SJSA1 (cell line): ENCODE results near the gene EPSTI1. TPM values are rescaled to one million over a fixed set of nuclear protein-coding genes. Genes with fewer than 3 reads are reported as not detected.

Experiments used
- DNase-seq, 2 experiments: peaks; one replicate each; pipeline ENCODE4 v3.0.0-alpha.2; 2015 to 2020; ENCODE audit warnings: low spot score in 2 of 2, low read depth in 1 of 2
- H3K27ac ChIP-seq: fragments of 250-450 bp; sonication (Bioruptor Pico); 2 replicates; pipeline ENCODE4 v1.5.1; 2020; ENCODE audit warnings: mild to moderate bottlenecking, moderate library complexity
- H3K27me3 ChIP-seq: fragments of 250-450 bp; sonication (Bioruptor Pico); replicated peaks from 2 replicates; pipeline ENCODE4 v1.5.1; 2020; ENCODE audit warnings: mild to moderate bottlenecking, moderate library complexity
- H3K36me3 ChIP-seq: fragments of 250-450 bp; sonication (Bioruptor Pico); 2 replicates; pipeline ENCODE4 v1.5.1; 2020; ENCODE audit warnings: mild to moderate bottlenecking
- H3K4me1 ChIP-seq: fragments of 250-450 bp; sonication (Bioruptor Pico); replicated peaks from 2 replicates; pipeline ENCODE4 v1.6.1; 2021; ENCODE audit warnings: mild to moderate bottlenecking
- H3K4me3 ChIP-seq: fragments of 250-450 bp; sonication (Bioruptor Pico); 2 replicates; pipeline ENCODE4 v1.5.1; 2020; ENCODE audit warnings: mild to moderate bottlenecking
- H3K9me3 ChIP-seq: fragments of 250-450 bp; sonication (Bioruptor Pico); replicated peaks from 2 replicates; pipeline ENCODE4 v1.5.1; 2020; ENCODE audit warnings: mild to moderate bottlenecking
- total RNA-seq: library from RNA; depleted of rRNA; stranded (reverse); fragments of >200 nt; shearing (Covaris generic); gene quantifications from 2 replicates; pipeline ENCODE4 v1.2.3, GENCODE V29; 2014

The EPSTI1 gene
- total RNA-seq, 1 experiment from 2014 or later = 21.3 TPM

DNA sequence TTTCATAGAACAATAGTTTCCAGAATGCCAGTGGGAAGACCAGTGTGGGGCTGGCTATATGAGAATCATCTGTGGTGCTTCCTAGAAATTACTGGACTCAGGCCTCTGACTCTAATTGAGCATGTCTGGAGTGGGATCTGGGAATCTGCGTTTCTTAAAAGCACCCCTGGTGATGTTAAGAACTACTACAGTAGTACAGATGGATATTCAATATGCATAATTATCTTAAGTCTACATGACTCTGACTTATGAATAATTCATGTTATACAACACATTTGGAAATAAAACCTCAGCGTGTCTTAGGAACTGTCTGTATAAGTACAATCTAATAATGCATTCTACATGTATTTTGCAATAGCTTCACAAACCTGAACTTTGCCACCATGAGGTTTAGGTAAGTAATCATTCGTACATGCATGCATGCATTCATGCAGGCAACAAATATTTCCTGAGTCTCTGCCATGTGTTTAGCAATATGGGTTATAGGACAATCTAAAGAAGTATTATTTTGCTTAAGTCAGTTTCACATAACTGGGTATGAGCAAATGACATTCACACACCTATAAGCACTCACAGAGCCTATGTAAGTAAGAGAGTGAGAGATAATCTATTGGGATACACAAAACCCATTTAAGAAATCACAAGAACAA lies 62.0 kb downstream of the EPSTI1 start:
- no peak for DNase-seq
- Histone ChIP-seq H3K4me3 (no peak overlapping the region), H3K4me1 (no peaks in the 10 kb centered on the region), H3K27ac (no peak overlapping the region), H3K27me3 (no peaks in the 10 kb centered on the region), H3K9me3 (no peaks in the 10 kb centered on the region), H3K36me3 (0 out of 2 replicates have a peak, but pooled peaks cover 2% of the 10 kb centered on the region)

DNA sequence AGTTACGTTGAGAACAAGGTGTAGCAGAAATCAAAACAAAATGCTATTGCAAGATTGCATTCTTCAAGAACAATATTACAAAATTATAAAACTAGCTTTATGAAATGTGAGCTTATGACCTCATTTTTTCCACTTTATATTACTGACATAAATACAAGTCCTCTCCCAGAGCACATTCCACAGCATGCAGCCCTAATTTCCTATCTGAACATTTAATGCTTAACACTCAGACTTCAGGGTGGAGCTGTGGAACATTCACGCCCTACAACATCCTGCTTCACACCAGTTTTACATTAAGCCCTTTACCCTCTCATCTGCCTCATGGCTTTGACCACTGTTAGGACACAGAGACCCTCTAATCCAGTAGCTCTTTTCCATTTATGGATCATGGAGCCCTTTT lies 65.5 kb downstream of the EPSTI1 start:
- no peak for DNase-seq
- H3K9me3 ChIP-seq = no peaks in the 10 kb centered on the region

DNA sequence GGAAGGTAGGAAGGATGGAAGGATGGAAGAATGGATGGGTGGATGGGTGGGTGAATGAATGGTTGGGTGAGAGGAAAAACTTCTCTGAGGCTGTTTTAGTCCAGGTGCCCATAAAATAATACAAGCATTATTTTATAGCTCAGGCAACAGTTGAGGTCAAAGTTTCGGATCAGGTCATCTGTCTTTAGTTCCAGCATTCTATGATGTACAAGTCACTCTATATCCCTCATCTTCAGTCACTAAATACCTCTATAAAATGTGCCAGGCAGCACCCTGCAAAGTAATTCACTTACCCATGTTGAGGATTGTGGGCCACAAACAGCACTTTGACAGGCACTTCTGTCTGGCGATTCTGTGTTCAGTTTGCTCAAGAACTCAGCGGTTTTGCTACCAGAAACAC lies 66.0 kb downstream of the EPSTI1 start:
- H3K27me3 ChIP-seq = no peaks in the 10 kb centered on the region
- no peaks in the 10 kb centered on the region for H3K4me1 ChIP-seq
- H3K27ac ChIP-seq = no peak overlapping the region
- no peak overlapping the region for H3K4me3 ChIP-seq
- no peaks in the 10 kb centered on the region for H3K9me3 ChIP-seq
- 0 out of 2 replicates have a peak, but pooled peaks cover 2% of the 10 kb centered on the region for H3K36me3 ChIP-seq
- no peak for DNase-seq

More for the DNA sequence above, 65.5 kb downstream of the EPSTI1 start:
- Histone ChIP-seq H3K27ac (no peak overlapping the region), H3K27me3 (no peaks in the 10 kb centered on the region), H3K4me3 (no peak overlapping the region), H3K4me1 (no peaks in the 10 kb centered on the region), H3K36me3 (0 out of 2 replicates have a peak, but pooled peaks cover 2% of the 10 kb centered on the region)

DNA sequence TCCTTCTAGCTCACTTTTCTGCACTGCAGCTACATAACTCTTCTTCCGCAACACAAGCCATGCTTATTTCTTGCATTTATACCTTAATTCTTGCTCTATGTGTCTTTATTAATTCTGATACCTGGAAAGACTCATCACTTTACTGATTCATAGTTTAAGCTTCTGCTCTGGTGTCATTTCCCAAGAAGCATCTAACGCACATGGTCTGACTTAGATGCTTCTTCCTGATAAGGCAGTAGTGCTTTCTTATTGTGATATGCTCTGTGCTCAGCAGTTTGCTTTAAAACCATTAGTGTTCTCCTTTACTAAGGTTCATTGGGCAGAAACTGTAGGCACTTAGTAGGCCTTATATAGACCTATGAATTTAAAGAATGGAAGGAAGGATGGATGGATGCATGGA lies 66.4 kb downstream of the EPSTI1 start:
- H3K36me3 ChIP-seq = 0 out of 2 replicates have a peak, but pooled peaks cover 2% of the 10 kb centered on the region
- H3K4me3 ChIP-seq = no peak overlapping the region
- no peaks in the 10 kb centered on the region for H3K27me3 ChIP-seq
- H3K9me3 ChIP-seq = no peaks in the 10 kb centered on the region
- no peak overlapping the region for H3K27ac ChIP-seq
- no peak for DNase-seq
- H3K4me1 ChIP-seq = no peaks in the 10 kb centered on the region

DNA sequence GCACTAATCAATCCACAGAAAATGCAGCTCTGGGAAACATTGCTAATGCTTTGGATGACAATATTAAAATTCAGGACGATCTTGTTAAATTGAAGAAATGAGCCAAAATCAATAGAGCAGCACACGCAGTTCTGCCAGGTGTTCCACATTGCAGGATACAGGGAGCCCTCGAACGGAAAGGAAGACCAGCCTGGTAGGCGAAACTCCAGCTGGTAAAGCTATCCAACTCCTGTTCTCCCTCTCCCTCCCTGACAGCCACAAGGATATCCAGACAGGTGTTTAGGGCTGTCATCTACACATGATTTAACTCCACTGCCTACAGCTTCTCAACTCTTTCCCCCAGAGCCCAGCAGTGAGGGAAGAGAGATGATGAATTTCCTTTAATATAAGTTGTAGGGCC lies 67.7 kb downstream of the EPSTI1 start:
- no peak overlapping the region for H3K27ac ChIP-seq
- no peak for DNase-seq
- H3K4me1 ChIP-seq = no peaks in the 10 kb centered on the region
- no peaks in the 10 kb centered on the region for H3K27me3 ChIP-seq
- peaks cover 2% of the 10 kb centered on the region; the same call in 1 of the 2 replicates for H3K36me3 ChIP-seq
- no peak overlapping the region for H3K4me3 ChIP-seq
- H3K9me3 ChIP-seq = no peaks in the 10 kb centered on the region

DNA sequence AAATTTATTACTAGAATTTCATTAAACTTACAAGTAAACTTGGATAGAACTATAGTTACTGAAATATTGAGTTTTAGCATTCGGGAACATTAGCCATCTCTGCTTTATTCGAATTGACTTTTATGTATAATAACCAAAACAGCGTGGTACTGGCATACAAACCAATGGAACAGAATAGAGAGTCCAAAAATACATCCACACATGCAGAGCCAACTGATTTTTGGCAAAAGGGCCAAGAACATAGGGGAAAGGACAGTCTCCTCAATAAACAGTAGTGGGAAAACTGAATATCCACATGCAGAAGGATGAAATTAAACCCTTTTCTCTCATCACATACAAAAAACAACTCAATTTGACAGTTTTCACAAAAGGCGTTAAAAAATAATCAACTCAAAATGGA lies 84.3 kb downstream of the EPSTI1 start:
- Histone ChIP-seq H3K36me3 (no peaks in the 10 kb centered on the region), H3K4me3 (no peak overlapping the region), H3K27ac (no peak overlapping the region), H3K9me3 (no peaks in the 10 kb centered on the region), H3K27me3 (no peaks in the 10 kb centered on the region), H3K4me1 (no peaks in the 10 kb centered on the region)
- DNase-seq = no peak

DNA sequence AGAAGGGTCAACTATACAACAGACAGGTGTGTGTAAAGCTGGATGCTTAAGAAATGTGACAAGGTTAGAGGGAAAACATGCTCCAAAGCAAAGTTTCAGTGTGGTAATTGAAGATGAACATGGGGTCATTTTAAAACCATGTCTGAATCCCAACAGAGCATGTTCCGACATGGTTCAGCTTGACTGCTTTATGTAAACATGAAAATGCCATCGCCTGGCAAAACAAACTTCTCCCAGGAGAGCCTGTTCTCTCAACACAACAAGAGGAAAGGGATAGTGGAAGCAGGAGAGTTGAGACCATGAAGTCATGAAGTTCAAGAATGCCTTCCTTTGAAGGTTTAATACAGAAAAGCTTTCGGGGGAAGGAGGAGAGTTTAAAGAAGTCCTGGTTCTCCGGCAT lies 85.8 kb downstream of the EPSTI1 start:
- Histone ChIP-seq H3K27me3 (no peaks in the 10 kb centered on the region), H3K27ac (no peak overlapping the region), H3K9me3 (no peaks in the 10 kb centered on the region), H3K4me3 (no peak overlapping the region), H3K4me1 (no peaks in the 10 kb centered on the region), H3K36me3 (no peaks in the 10 kb centered on the region)
- no peak for DNase-seq

DNA sequence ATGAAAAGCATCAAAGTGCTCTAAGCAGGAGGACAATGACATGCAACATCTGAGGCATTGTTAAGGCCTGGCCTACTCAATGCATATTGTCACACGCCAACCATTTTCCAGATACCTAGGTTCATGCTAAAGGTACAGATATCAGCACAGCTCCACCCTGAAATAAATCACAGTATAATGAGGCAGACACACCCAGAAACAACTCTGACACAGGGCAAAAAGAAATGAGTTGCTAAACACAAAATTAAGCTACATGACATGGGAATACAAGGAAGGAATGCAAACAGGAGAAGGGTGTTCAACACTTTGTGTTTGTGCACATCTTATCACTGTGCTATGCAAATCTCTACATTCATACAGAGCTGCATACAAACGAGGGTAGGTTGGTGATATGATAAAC lies 86.5 kb downstream of the EPSTI1 start:
- H3K36me3 ChIP-seq = no peaks in the 10 kb centered on the region
- H3K9me3 ChIP-seq = no peaks in the 10 kb centered on the region
- H3K27me3 ChIP-seq = no peaks in the 10 kb centered on the region
- H3K27ac ChIP-seq = no peak overlapping the region
- H3K4me3 ChIP-seq = no peak overlapping the region
- no peaks in the 10 kb centered on the region for H3K4me1 ChIP-seq
- DNase-seq = no peak

DNA sequence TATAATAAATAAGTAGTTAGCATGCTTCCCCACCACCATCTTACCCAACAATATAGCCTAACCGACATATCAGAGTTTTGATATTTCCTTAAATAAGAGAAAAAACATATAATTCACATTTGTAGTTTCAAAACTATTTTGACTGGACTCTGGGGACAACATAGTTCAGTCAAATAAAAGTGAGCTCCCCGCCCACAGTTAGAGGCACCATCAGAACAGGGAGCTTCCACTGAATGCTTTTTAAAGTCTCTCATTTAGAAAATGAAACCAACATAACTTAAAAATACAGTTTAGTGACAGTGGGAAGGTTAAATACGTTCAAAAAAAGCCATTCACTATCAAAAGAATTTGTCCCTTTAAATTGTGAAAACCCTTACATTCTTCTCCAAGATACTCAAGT lies 92.8 kb downstream of the EPSTI1 start:
- no peak overlapping the region for H3K4me3 ChIP-seq
- no peaks in the 10 kb centered on the region for H3K9me3 ChIP-seq
- no peak overlapping the region for H3K27ac ChIP-seq
- H3K36me3 ChIP-seq = no peaks in the 10 kb centered on the region
- DNase-seq = no peak
- 0 out of 2 replicates have a peak, but pooled peaks cover 3% of the 10 kb centered on the region for H3K4me1 ChIP-seq
- no peaks in the 10 kb centered on the region for H3K27me3 ChIP-seq

DNA sequence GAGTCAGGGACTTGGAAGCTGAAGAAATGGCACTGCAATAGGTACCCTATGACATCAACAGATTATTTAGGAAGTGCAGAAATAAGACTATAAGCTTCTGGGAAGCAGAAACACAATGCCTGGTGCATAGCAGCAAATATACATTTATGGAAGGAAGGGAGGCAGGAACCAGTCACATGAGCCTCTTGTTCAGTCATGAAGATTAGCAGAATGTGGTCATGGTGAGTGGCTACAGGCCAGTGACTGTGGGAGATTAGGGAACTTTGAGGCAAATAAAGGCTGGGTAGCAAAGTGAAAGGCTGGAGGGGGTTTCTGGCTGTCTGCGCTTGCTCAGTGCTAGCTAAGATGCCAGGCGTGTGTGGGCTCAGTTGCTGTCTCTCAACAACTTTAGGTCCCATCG lies 96.3 kb downstream of the EPSTI1 start:
- no peak overlapping the region for H3K4me3 ChIP-seq
- H3K27ac ChIP-seq = no peak overlapping the region
- H3K36me3 ChIP-seq = no peaks in the 10 kb centered on the region
- no peaks in the 10 kb centered on the region for H3K27me3 ChIP-seq
- 0 out of 2 replicates have a peak, but pooled peaks cover 3% of the 10 kb centered on the region for H3K4me1 ChIP-seq
- H3K9me3 ChIP-seq = no peaks in the 10 kb centered on the region
- no peak for DNase-seq

DNA sequence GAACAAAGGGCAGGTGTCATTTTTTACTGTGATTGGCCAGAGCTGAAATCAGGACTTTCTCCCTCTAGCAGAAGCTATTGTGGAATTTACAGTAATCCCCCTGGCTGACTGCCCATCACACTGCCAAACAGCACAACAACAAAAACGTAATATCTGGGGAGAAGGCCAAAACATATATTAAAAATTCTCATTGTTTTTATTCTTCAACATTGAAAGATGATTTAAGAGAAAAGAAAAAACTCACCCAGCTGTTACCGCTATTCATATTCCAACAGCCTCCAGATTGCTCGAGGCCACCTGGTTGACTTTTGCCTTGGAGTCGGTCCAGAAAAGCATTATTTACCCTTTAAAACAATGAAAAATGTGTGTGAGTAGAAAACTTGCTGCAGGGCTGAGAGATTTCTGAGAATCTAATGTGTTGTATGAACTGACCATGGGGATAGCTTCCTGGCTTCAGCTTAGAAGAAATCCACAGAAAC lies 97.2 kb downstream of the EPSTI1 start:
- Histone ChIP-seq H3K36me3 (no peaks in the 10 kb centered on the region), H3K4me3 (no peak overlapping the region), H3K27ac (no peak overlapping the region), H3K27me3 (no peaks in the 10 kb centered on the region), H3K9me3 (no peaks in the 10 kb centered on the region), H3K4me1 (0 out of 2 replicates have a peak, but pooled peaks cover 3% of the 10 kb centered on the region)
- no peak for DNase-seq

DNA sequence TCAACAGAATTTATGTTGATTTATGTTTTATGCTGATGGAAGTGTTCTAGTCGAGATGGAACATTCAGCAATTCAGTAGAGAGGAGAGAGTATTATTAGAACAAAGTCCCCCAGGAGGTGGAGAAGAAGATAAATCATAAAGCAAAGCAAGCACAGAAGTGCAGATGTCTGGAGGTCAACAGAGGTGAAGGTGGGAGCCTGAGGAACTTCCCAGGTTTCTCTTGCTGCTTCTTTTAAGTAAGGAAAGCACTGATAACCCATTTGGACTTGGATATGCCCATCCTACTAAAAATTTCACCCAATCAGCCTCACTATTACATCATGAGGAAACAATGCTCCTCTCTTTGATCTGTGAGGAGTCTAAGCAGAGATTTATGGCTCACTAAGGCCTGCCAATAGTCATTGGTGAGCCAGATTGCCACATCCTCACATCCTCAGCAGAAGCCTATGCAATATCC lies 98.8 kb downstream of the EPSTI1 start:
- Histone ChIP-seq H3K27me3 (no peaks in the 10 kb centered on the region), H3K9me3 (no peaks in the 10 kb centered on the region), H3K27ac (no peak overlapping the region), H3K36me3 (no peaks in the 10 kb centered on the region), H3K4me1 (0 out of 2 replicates have a peak, but pooled peaks cover 3% of the 10 kb centered on the region), H3K4me3 (no peak overlapping the region)
- DNase-seq = no peak

DNA sequence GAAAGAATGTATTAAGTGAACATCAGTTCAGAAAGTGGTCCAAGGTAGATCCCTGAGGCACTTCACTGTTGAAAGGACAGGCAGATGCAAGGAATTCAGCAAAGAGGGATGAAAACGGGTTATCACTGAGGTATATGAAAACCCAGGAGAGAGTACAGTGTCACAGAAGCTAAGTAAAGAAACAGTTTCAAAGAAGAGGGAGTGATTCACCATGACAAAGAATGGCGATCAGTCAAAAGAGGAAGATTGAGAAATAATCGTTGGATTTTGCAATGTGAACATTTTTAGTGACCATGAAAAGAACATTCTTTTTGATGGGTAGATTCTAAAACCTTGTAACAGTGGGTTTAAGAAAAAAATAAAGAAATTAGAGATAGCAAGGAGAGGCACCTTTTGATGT lies 99.3 kb downstream of the EPSTI1 start:
- Histone ChIP-seq H3K36me3 (no peaks in the 10 kb centered on the region), H3K4me1 (0 out of 2 replicates have a peak, but pooled peaks cover 3% of the 10 kb centered on the region), H3K27ac (no peak overlapping the region), H3K27me3 (no peaks in the 10 kb centered on the region), H3K4me3 (no peak overlapping the region), H3K9me3 (no peaks in the 10 kb centered on the region)
- no peak for DNase-seq

DNA sequence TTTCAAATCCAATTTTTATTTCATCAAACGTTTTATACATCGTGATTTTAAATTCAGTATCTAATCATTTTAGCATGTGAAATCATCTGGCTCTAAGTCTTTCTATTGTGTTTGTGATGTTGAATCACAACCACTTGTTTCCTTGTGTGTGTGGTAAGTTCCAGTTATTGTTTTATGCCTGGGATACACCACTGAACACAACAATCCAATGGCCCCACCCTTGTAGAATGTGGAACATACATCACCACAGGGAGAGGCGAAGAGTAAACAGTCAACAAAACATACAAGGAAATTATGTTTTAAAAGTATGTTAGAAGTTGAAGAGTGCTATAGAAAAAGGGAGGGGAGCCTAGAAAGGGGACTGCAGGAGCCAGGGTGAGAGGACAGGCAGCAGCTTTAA lies 100.5 kb downstream of the EPSTI1 start:
- no peaks in the 10 kb centered on the region for H3K27me3 ChIP-seq
- H3K4me1 ChIP-seq = 0 out of 2 replicates have a peak, but pooled peaks cover 3% of the 10 kb centered on the region
- no peak overlapping the region for H3K4me3 ChIP-seq
- H3K36me3 ChIP-seq = no peaks in the 10 kb centered on the region
- H3K9me3 ChIP-seq = no peaks in the 10 kb centered on the region
- no peak overlapping the region for H3K27ac ChIP-seq
- no peak for DNase-seq
